Natural killer cell (primary cell): ENCODE measurements around the gene CR1. TPM values are rescaled to one million over a fixed set of nuclear protein-coding genes. Genes with fewer than 3 reads are reported as not detected.

Experiments
- ATAC-seq, 3 donors: fragments of 150-1000 bp in 2 of 3; fragments of 200-7000 bp in 1 of 3; cut with Tn5 transposase; 1 replicate in 1 of 3; 2 replicates in 2 of 3; pipeline ENCODE4 v1.10.0; 2021; ENCODE audit warnings: mild to moderate bottlenecking in 2 of 3, moderate library complexity in 2 of 3
- DNase-seq, 2 donors: peaks; one replicate each; pipeline versions ENCODE4 v3.0.0 to v3.0.0-alpha.2; 2013 to 2021; ENCODE audit warnings: mixed read lengths in 1 of 2
- H3K27ac ChIP-seq: one replicate; pipeline ENCODE4 v1.5.1; 2013; ENCODE audit warnings: mild to moderate bottlenecking, low read length
- H3K27me3 ChIP-seq: one replicate; pipeline ENCODE4 v1.6.1; 2013; ENCODE audit warnings: low read length; ENCODE audit not compliant: control insufficient read depth, insufficient read depth
- H3K36me3 ChIP-seq: one replicate; pipeline ENCODE4 v1.6.1; 2013; ENCODE audit warnings: low read length; ENCODE audit not compliant: control insufficient read depth, insufficient read depth
- H3K4me1 ChIP-seq: one replicate; pipeline ENCODE4 v1.6.1; 2013; ENCODE audit warnings: low read length; ENCODE audit not compliant: control insufficient read depth, insufficient read depth
- H3K4me3 ChIP-seq: one replicate; pipeline ENCODE4 v1.5.1; 2013; ENCODE audit warnings: low read length
- H3K9me3 ChIP-seq: one replicate; pipeline ENCODE4 v1.6.1; 2013; ENCODE audit warnings: low read length; ENCODE audit not compliant: control insufficient read depth, insufficient read depth
- H3K27ac Mint-ChIP-seq, 2 donors: one replicate each; pipeline ENCODE4 v1.8.0; 2022; ENCODE audit warnings: mild to moderate bottlenecking in 2 of 2, mixed read lengths in 2 of 2, moderate library complexity in 1 of 2
- H3K27me3 Mint-ChIP-seq, 2 donors: one replicate each; pipeline ENCODE4 v1.8.0; 2022; ENCODE audit warnings: low read depth in 2 of 2, mixed read lengths in 2 of 2
- H3K36me3 Mint-ChIP-seq: one replicate; pipeline ENCODE4 v1.8.0; 2022; ENCODE audit warnings: mixed read lengths
- H3K4me1 Mint-ChIP-seq, 2 donors: one replicate each; pipeline ENCODE4 v1.8.0; 2022; ENCODE audit warnings: mixed read lengths in 2 of 2
- H3K4me3 Mint-ChIP-seq: one replicate; pipeline ENCODE4 v1.8.0; 2022; ENCODE audit warnings: mild to moderate bottlenecking, moderate library complexity, mixed read lengths
- H3K9me3 Mint-ChIP-seq, 2 donors: one replicate each; pipeline ENCODE4 v1.8.0; 2022; ENCODE audit warnings: mixed read lengths in 2 of 2
- WGBS: methylation state at CpG from one replicate; pipeline ENCODE4 v1.1.7; 2013; ENCODE audit warnings: missing lambda C conversion rate; ENCODE audit not compliant: insufficient coverage; 5-methylcytosine and 5-hydroxymethylcytosine counted together
- intact Hi-C: fragments of 100-400 bp; cut with micrococcal nuclease; formaldehyde crosslinking; loops from one replicate; pipeline ENCODE4 v1.14.2; 2022
- total RNA-seq, 4 donors: library from RNA; stranded (reverse); fragments of 120-200 nt in 1 of 4; gene quantifications; one replicate each; pipeline versions ENCODE4 v1.2.3 to v1.2.4, GENCODE V29; 2013 to 2022
- TF ChIP-seq, protein P1 (sequence below): fragments of 200-600 bp; IDR thresholded peaks from one replicate; pipeline ENCODE4 v1.8.0; 2022; ENCODE audit warnings: antibody characterized with exemption

Gene CR1
- total RNA-seq, 3 donors from 2014 or later (not counting 1 experiment from before 2014, with no cell fraction given), result 1.5 to 39.4 (median 2.6) TPM

DNA sequence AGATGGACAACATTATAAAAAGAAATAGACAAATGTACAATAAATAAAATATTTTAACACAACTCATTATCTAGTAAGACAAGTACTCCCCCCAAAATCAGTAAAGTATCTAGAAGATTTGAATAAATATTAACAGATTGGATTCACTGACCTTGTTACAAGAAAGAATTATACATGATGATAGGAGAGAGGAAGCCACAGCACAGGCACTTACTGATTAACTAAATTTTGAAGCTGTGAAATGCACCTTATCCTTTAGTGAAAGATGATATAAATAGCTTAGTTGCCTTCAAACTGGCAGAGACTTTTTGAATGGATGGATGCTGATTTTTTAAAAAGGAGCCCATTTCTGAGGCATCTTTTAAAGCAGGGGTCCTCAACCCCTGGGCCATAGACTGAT, 8.5 kb downstream of the CR1 start:
- ATAC-seq (no peak), DNase-seq (no peak)
- Mint-ChIP-seq H3K9me3 (no peaks in the 10 kb centered on the region), H3K27ac (no peak overlapping the region), H3K27me3 (peaks cover 26 to 50% of the 10 kb centered on the region in 2 donors), H3K4me3 (no peak overlapping the region), H3K4me1 (no peaks in the 10 kb centered on the region), H3K36me3 (no peaks in the 10 kb centered on the region)
- Histone ChIP-seq H3K27ac (no peak overlapping the region), H3K27me3 (peaks cover 12% of the 10 kb centered on the region), H3K36me3 (no peaks in the 10 kb centered on the region), H3K4me1 (no peaks in the 10 kb centered on the region), H3K9me3 (no peaks in the 10 kb centered on the region), H3K4me3 (no peak overlapping the region)
- TF ChIP-seq, protein P1, sequence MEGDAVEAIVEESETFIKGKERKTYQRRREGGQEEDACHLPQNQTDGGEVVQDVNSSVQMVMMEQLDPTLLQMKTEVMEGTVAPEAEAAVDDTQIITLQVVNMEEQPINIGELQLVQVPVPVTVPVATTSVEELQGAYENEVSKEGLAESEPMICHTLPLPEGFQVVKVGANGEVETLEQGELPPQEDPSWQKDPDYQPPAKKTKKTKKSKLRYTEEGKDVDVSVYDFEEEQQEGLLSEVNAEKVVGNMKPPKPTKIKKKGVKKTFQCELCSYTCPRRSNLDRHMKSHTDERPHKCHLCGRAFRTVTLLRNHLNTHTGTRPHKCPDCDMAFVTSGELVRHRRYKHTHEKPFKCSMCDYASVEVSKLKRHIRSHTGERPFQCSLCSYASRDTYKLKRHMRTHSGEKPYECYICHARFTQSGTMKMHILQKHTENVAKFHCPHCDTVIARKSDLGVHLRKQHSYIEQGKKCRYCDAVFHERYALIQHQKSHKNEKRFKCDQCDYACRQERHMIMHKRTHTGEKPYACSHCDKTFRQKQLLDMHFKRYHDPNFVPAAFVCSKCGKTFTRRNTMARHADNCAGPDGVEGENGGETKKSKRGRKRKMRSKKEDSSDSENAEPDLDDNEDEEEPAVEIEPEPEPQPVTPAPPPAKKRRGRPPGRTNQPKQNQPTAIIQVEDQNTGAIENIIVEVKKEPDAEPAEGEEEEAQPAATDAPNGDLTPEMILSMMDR, result no peak
- intact Hi-C loops, result no loop called here

DNA sequence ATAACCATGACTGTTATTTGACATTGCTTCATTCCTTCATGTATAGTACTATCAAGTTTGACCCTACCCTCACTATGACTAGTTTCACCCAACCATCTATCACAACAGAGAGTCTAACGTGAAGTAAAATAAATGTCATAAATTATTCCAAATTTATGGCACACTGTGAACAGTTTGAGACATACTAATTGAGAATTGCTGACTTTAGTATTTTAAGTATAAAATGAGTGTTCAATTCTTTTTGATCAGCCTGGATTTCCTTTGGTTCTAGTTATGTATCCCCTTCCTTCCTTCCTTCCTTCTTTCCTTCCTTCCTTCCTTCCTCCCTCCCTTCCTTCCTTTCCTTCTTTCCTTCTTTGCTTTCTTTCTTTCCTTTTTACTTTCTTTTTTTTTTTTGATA, 14.5 kb downstream of the CR1 start:
- no CpG with 5 or more reads among the region's 1 CpG for WGBS
- intact Hi-C loops, result no loop called here
- peaks cover 15 to 33% of the 10 kb centered on the region in 2 donors for H3K27me3 Mint-ChIP-seq
- Histone ChIP-seq H3K27me3 (no peaks in the 10 kb centered on the region), H3K4me3 (no peak overlapping the region), H3K27ac (no peak overlapping the region), H3K36me3 (no peaks in the 10 kb centered on the region), H3K9me3 (no peaks in the 10 kb centered on the region), H3K4me1 (no peaks in the 10 kb centered on the region)
- ATAC-seq (no peak), DNase-seq (no peak)
- H3K4me3 Mint-ChIP-seq, result no peak overlapping the region
- no peaks in the 10 kb centered on the region for H3K9me3 Mint-ChIP-seq
- TF ChIP-seq, protein P1, result no peak
- no peak overlapping the region for H3K27ac Mint-ChIP-seq
- H3K4me1 Mint-ChIP-seq, result no peaks in the 10 kb centered on the region
- no peaks in the 10 kb centered on the region for H3K36me3 Mint-ChIP-seq

DNA sequence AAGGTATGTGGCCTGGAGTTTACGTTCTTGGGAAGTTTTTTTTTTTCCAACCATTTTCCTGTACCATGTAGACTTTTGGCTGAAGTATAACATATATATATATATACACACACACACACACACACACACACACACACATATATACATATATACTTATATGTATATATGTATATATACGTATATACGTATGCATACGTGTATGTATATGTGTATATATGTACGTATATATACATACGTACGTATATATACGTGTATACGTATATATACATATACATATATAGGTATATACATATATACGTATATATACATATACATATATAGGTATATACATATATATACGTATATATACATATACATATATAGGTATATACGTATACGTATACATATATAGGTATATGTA, 18.9 kb downstream of the CR1 start:
- intact Hi-C loops, result no loop called here
- H3K4me3 ChIP-seq, result no peak overlapping the region
- DNase-seq (no peak), ATAC-seq (no peak)
- TF ChIP-seq, protein P1, result no peak
- no peak overlapping the region for H3K4me3 Mint-ChIP-seq
- no CpG with 5 or more reads among the region's 13 CpGs for WGBS
- H3K27ac Mint-ChIP-seq, result no peak overlapping the region
- H3K9me3 Mint-ChIP-seq, result no peaks in the 10 kb centered on the region
- no peaks in the 10 kb centered on the region for H3K4me1 Mint-ChIP-seq
- no peaks in the 10 kb centered on the region for H3K27me3 ChIP-seq
- H3K36me3 ChIP-seq, result no peaks in the 10 kb centered on the region
- H3K4me1 ChIP-seq, result no peaks in the 10 kb centered on the region
- H3K27ac ChIP-seq, result no peak overlapping the region
- no peaks in the 10 kb centered on the region for H3K36me3 Mint-ChIP-seq
- H3K9me3 ChIP-seq, result no peaks in the 10 kb centered on the region
- H3K27me3 Mint-ChIP-seq, result peaks cover 20 to 28% of the 10 kb centered on the region in 2 donors

DNA sequence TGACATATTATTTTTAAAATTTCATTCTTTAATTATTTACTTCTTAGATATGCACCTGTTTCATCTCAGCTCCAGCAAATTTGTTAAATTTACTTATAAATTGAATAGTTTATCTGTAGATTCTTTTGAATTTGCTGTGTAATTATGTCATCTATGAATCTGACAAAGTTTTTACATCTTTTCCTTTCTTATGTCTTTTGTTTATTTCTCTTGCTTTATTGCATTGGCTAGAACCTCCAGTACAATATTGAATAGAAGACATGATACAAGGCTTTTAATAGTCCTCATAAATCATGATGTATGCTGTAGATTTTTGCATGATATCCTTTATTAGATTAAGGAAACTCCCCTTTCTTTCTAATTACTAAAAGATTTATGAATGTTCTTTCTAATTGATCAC, 20.8 kb downstream of the CR1 start:
- DNase-seq, result no peak
- H3K27ac Mint-ChIP-seq, result no peak overlapping the region

More for the DNA sequence above, 20.8 kb downstream of the CR1 start:
- Histone ChIP-seq H3K4me1 (no peaks in the 10 kb centered on the region), H3K27ac (no peak overlapping the region), H3K36me3 (no peaks in the 10 kb centered on the region), H3K9me3 (no peaks in the 10 kb centered on the region), H3K27me3 (peaks cover 3% of the 10 kb centered on the region), H3K4me3 (no peak overlapping the region)
- Mint-ChIP-seq H3K4me1 (no peaks in the 10 kb centered on the region), H3K4me3 (no peak overlapping the region), H3K27me3 (peaks cover 22 to 28% of the 10 kb centered on the region in 2 donors), H3K36me3 (no peaks in the 10 kb centered on the region), H3K9me3 (no peaks in the 10 kb centered on the region)
- TF ChIP-seq, protein P1, result no peak
- intact Hi-C loops, result no loop called here
- no peak for ATAC-seq
